Prostate gland (tissue), 2 donors: ENCODE data around the gene SLC34A3.

ENCODE experiments used
- CTCF ChIP-seq, 4 experiments: fragments of 200-600 bp in 2 of 4; fragments of 450-650 bp in 2 of 4; sonication (generic) in 2 of 4; IDR thresholded peaks; 1 replicate in 3 of 4; 2 replicates in 1 of 4; pipeline ENCODE4 v1.5.1; 2016 to 2019; ENCODE audit warnings: antibody characterized with exemption in 4 of 4, mild to moderate bottlenecking in 2 of 4, moderate library complexity in 2 of 4
- POLR2A ChIP-seq: fragments of 450-650 bp; IDR thresholded peaks from one replicate; pipeline ENCODE4 v1.6.1; 2016; ENCODE audit warnings: antibody characterized with exemption, mild to moderate bottlenecking
- POLR2AphosphoS5 ChIP-seq: sonication (generic); formaldehyde crosslinking; IDR thresholded peaks from one replicate; pipeline ENCODE4 v1.6.1; 2017; ENCODE audit warnings: antibody characterized with exemption

GRCh38 chr9:137236936-137237421, 6.3 kb downstream of the SLC34A3 start:
- TF ChIP-seq CTCF (IDR thresholded peaks at IDR 0.05): no peak
- no peak for TF ChIP-seq POLR2A
- no peak for TF ChIP-seq POLR2AphosphoS5
